NT2/D1 (cell line): ENCODE results near the gene EMP1.

Source experiments
- DNase-seq: peaks from one replicate; pipeline ENCODE4 v3.0.0-alpha.2; 2011; ENCODE audit warnings: low read depth, low spot score
- H3K27me3 ChIP-seq: 2 replicates; pipeline ENCODE4 v1.6.0; 2011; ENCODE audit warnings: mild to moderate bottlenecking; ENCODE audit not compliant: insufficient read length, insufficient read depth
- H3K36me3 ChIP-seq: 2 replicates; pipeline ENCODE4 v1.6.1; 2011; ENCODE audit warnings: mild to moderate bottlenecking, low read length, mixed read lengths; ENCODE audit not compliant: insufficient read depth, insufficient read length
- H3K4me1 ChIP-seq: 2 replicates; pipeline ENCODE4 v1.5.1; 2011; ENCODE audit not compliant: insufficient read depth, insufficient read length
- H3K4me3 ChIP-seq: 2 replicates; pipeline ENCODE4 v1.5.1; 2011; ENCODE audit warnings: low read depth; ENCODE audit not compliant: insufficient read length
- H3K9ac ChIP-seq: 2 replicates; pipeline ENCODE4 v1.6.0; 2011; ENCODE audit warnings: low read depth; ENCODE audit not compliant: insufficient read length
- H3K9me3 ChIP-seq: 2 replicates; pipeline ENCODE4 v1.5.1; 2011; ENCODE audit warnings: mild to moderate bottlenecking, low read length; ENCODE audit not compliant: insufficient read depth
- SUZ12 ChIP-seq: IDR thresholded peaks from 2 replicates; pipeline ENCODE4 v1.6.1; 2011; ENCODE audit not compliant: insufficient read length, insufficient read depth; ENCODE audit errors: extremely low read depth
- YY1 ChIP-seq: IDR thresholded peaks from 2 replicates; pipeline ENCODE4 v1.6.1; 2011; ENCODE audit not compliant: insufficient read length, insufficient read depth
- ZNF274 ChIP-seq: IDR thresholded peaks from 2 replicates; pipeline ENCODE4 v1.6.1; 2011; ENCODE audit warnings: mild to moderate bottlenecking, low read depth, low read length

EMP1 gene

DNA sequence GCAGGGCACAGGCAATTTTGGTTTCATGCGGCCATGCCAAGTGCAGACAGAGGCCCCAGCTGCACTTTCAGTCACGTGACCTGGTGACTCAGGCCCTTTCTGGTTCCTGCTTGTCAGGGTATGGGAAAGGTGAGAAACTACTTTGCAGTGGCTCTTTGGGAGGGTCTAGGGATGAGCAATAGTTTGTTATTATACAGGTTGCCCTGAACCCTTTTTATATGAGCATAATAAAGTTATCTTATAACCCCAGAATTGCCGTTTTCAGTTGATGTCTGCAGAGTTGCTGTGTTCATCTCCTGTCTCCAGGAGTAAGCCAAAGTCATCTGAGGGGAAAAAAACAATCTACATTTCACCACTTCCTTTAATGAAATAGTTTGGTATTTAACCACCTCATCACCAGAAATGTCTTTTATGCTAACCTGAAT lies 30.9 kb upstream of the EMP1 start:
- peaks cover 4% of the 10 kb centered on the region for H3K4me1 ChIP-seq
- TF ChIP-seq YY1: no peak
- no peak for TF ChIP-seq SUZ12
- TF ChIP-seq ZNF274: no peak
- H3K36me3 ChIP-seq: no peaks in the 10 kb centered on the region
- no peak overlapping the region for H3K4me3 ChIP-seq
- H3K27me3 ChIP-seq: no peaks in the 10 kb centered on the region
- DNase-seq: no peak
- peaks cover 8% of the 10 kb centered on the region for H3K9me3 ChIP-seq
- H3K9ac ChIP-seq: no peak overlapping the region

DNA sequence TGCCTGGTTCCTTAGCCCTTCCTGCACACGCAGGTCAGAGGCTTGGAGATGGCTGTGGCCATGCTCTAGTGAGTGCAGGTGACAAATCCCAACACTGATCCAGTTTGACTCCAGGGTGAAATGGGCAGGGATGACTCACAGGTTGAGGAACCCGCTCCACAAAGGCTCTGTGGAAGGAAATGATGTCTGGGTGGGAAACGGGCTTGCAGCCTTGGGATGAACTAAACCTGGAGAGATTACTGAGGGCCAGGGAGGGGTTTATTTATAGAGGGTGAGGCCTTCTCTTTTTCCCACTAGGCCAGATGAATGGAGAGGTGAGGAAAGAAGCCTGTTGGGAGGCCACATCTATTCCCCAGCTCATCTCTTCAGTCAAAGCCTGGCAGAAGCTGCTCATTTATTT lies 29.3 kb upstream of the EMP1 start:
- TF ChIP-seq YY1 (no peak), ZNF274 (no peak), SUZ12 (no peak)
- no peak overlapping the region for H3K9ac ChIP-seq

DNA sequence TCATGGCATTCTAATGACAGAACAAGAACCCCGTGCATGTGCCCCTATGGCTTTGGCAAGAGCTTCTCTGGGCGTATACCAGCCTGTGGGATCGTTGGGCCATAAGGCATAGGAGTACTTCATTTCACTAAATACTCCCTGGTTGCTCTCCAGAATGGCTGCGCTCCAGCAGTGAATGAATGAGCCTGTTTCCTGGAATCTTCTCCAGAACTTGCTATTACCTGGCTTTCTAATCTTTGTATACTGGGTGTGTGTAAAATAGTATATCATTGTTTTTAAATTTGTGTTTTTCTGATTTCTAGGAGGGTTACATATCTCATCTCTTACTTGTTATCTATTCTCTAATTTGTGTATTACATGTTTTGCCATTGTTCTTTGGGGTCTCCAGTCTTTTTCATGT lies 28.6 kb upstream of the EMP1 start:
- Histone ChIP-seq H3K4me1 (peaks cover 13% of the 10 kb centered on the region), H3K27me3 (no peaks in the 10 kb centered on the region), H3K4me3 (no peak overlapping the region), H3K9me3 (peaks cover 8% of the 10 kb centered on the region), H3K36me3 (no peaks in the 10 kb centered on the region), H3K9ac (no peak overlapping the region)
- DNase-seq: no peak
- TF ChIP-seq SUZ12 (no peak), ZNF274 (no peak), YY1 (no peak)

More for the DNA sequence above, 29.3 kb upstream of the EMP1 start:
- no peak for DNase-seq
- Histone ChIP-seq H3K4me1 (peaks cover 9% of the 10 kb centered on the region), H3K9me3 (peaks cover 8% of the 10 kb centered on the region), H3K36me3 (no peaks in the 10 kb centered on the region), H3K27me3 (no peaks in the 10 kb centered on the region), H3K4me3 (no peak overlapping the region)

DNA sequence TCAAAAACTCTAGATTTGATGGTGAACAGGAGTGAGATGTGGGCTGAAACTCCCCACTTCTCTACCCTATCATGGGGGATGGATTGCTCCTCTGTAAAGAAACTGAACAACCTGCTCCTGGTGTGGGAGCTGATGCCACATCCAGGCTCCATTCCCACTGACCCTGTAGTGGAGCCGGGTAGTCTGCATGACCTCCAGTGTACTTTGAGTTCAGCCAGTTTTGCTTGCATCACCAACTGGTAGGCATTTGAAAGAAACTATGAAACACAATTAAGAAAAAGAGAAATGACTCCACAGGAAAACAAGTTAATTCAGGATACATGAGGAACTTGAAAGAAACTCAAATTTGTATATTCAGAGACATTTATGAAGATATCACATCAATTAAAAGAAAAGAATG lies 27.3 kb upstream of the EMP1 start:
- no peak for DNase-seq
- H3K9me3 ChIP-seq: peaks cover 8% of the 10 kb centered on the region
- peaks cover 14% of the 10 kb centered on the region for H3K4me1 ChIP-seq
- no peak overlapping the region for H3K4me3 ChIP-seq
- no peaks in the 10 kb centered on the region for H3K36me3 ChIP-seq
- no peak overlapping the region for H3K9ac ChIP-seq
- TF ChIP-seq YY1 (no peak), ZNF274 (no peak)
- H3K27me3 ChIP-seq: no peaks in the 10 kb centered on the region

DNA sequence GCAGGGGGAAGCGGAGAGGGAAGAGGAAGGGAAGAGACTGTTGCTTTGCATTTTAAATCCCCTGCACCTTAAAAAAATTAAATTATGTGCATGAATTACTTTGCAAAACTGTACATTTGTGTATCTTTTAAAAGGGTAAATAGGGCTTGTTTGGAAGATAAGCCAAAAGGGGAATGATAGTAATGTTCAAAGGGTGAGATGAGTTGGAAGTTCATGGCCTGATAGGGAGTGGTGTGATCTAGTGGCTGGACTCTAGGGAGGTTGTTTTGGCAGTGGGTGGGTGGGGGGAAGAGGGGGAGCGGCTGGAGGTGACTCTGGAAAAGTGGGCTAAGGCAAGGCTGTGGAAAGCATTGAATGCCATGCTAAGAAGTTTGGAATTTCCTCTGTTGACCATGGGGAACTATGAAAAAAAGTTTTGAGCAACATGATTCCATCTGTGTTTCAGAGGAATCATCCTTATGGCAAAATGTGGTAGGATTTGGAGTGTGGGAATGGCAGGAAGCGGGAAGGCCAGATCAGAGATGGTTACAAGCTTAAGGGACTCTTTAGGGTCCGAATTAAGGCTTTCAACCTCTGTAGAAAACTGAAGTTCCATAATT lies 25.5 kb upstream of the EMP1 start:
- Histone ChIP-seq H3K27me3 (no peaks in the 10 kb centered on the region), H3K36me3 (no peaks in the 10 kb centered on the region), H3K9me3 (peaks cover 8% of the 10 kb centered on the region), H3K9ac (no peak overlapping the region), H3K4me1 (peaks cover 12% of the 10 kb centered on the region), H3K4me3 (no peak overlapping the region)
- TF ChIP-seq YY1 (no peak), SUZ12 (no peak), ZNF274 (no peak)
- DNase-seq: no peak

DNA sequence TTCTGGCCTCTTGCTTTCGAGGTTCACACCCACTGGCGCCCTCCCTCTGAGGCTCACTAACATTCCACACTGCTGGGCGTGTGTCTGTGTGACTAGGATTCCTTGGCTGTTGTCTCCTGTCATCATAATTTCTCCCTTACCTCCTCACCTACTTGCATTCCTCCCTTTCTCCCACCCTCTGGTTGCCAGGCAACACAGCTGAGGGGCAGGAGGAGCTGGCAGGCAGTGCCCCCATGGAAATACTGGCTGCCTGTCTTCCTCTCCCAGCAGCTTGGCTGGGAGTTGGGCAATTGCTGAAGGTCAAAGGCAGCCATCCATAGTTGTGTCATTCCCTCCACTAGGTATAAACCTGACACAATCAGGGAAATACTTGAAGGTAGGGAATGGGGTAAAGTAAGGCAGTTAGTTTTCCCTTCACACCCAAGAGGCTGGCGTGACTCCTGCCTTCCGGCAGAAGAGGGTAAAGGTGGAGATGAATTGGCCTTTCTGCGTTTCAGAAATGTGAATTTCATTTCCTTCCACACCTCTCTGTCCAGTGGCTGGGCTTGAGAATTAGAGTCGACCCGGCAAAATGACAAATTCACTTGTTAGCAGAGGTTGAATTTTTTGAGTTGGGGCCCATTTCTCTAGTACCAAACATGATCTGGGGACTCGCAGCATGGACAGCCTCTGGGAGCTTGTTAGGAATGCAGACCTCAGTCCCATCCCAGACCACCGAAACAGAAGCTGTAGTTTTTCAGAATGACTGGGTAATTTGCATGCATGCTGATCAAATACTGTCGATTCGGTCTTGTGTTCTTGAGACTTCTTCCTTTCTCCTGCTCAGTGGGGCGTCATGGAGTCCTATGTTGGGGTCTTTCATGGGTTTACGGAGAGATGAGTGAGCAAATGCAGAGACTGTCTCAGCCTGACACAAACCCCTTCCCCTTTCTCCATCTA lies 24.3 kb upstream of the EMP1 start:
- Histone ChIP-seq H3K4me3 (no peak overlapping the region), H3K4me1 (peaks cover 12% of the 10 kb centered on the region), H3K36me3 (no peaks in the 10 kb centered on the region), H3K9ac (no peak overlapping the region), H3K9me3 (peaks cover 8% of the 10 kb centered on the region), H3K27me3 (no peaks in the 10 kb centered on the region)
- TF ChIP-seq ZNF274 (no peak), YY1 (no peak), SUZ12 (no peak)
- no peak for DNase-seq

DNA sequence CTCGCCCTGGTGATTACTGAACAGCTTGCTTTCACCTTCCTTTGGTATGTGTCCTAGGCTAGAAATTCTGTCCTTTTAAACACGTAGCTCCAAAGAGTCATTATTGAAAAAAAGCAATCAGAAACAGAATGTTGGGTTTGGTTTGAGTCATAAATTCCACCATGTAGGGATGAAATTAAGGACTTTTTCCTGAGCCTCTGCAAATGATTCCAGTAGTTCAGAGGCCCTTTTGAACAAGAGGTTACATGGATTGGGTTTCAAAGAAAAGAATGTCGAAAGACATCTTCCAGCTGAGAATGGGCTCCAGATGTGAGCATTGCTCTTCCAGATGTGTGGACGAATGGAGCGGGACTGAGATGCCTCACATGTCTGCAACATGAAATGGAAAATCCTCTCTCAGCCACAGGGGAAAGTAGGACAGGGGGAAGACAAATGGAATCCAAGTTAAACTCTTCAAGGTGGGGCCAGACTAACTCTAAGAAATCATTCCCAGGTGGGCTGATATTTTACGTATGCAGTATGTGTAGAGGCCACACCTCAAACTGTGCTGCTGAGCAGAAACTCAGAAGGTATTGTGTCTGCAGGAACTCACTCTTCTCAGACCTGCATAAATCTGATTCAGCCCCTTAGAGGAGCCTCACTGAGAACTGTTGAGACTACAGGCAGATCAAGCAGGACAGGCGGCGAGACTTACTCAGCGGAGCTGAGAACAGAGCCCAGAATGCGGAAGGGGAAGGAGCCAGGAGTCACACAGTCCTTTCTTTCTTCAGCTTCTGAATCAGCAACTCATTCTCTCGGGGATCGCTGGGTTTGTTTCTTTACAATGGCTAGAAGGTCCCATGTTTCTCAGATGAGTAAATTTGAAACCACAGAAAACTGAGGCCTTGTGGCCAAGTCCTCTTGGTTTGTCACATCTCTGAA lies 23.3 kb upstream of the EMP1 start:
- Histone ChIP-seq H3K4me1 (peaks cover 12% of the 10 kb centered on the region), H3K27me3 (no peaks in the 10 kb centered on the region), H3K9me3 (peaks cover under 1% of the 10 kb centered on the region; the same call in 1 of the 2 replicates), H3K9ac (no peak overlapping the region), H3K36me3 (no peaks in the 10 kb centered on the region), H3K4me3 (no peak overlapping the region)
- DNase-seq: no peak
- TF ChIP-seq YY1 (no peak), SUZ12 (no peak), ZNF274 (no peak)
